CD4-positive, alpha-beta T cell treated with Interleukin-6 for 4 hours (primary cell): ENCODE data around the gene SFMBT1.

ENCODE experiments used
- DNase-seq: peaks from one replicate; pipeline ENCODE4 v3.0.0-alpha.2; 2020; ENCODE audit warnings: mixed read lengths

The SFMBT1 gene

GRCh38 chr3:52986938-52987337 lies 58.9 kb downstream of the SFMBT1 start:
- DNase-seq: no peak

GRCh38 chr3:52986049-52986448 lies 59.8 kb downstream of the SFMBT1 start:
- DNase-seq: no peak

- DNase-seq: no peak
Observed at GRCh38 chr3:52983828-52984227, 62.0 kb downstream of the SFMBT1 start.

- DNase-seq: peak; percentile 60
Observed at GRCh38 chr3:52983336-52983807, 62.5 kb downstream of the SFMBT1 start.

- DNase-seq: no peak
Observed at GRCh38 chr3:52982839-52983238, 63.0 kb downstream of the SFMBT1 start.

GRCh38 chr3:52979190-52979983 lies 66.5 kb downstream of the SFMBT1 start:
- no peak for DNase-seq

- no peak for DNase-seq
Observed at GRCh38 chr3:52978109-52978754, 67.6 kb downstream of the SFMBT1 start.

GRCh38 chr3:52973806-52974205 lies 72.1 kb downstream of the SFMBT1 start:
- DNase-seq: no peak

GRCh38 chr3:52971895-52972294 lies 74.0 kb downstream of the SFMBT1 start:
- DNase-seq: no peak

- DNase-seq: no peak
Observed at GRCh38 chr3:52967398-52967797, 78.5 kb downstream of the SFMBT1 start.

GRCh38 chr3:52962160-52962559 lies 83.7 kb downstream of the SFMBT1 start:
- DNase-seq: no peak

- no peak for DNase-seq
Observed at GRCh38 chr3:52959773-52960172, 86.1 kb downstream of the SFMBT1 start.

GRCh38 chr3:52939600-52939999 lies 106.3 kb downstream of the SFMBT1 start:
- no peak for DNase-seq

GRCh38 chr3:52934630-52935530 lies 111.0 kb downstream of the SFMBT1 start:
- DNase-seq: peak; percentile 67

GRCh38 chr3:52931889-52932288 lies 114.0 kb downstream of the SFMBT1 start:
- DNase-seq: no peak

GRCh38 chr3:52931328-52931727 lies 114.5 kb downstream of the SFMBT1 start:
- no peak for DNase-seq

GRCh38 chr3:52930748-52931147 lies 115.1 kb downstream of the SFMBT1 start:
- no peak for DNase-seq

- no peak for DNase-seq
Observed at GRCh38 chr3:52926554-52926953, 119.3 kb downstream of the SFMBT1 start.

GRCh38 chr3:52925405-52926313 lies 120.2 kb downstream of the SFMBT1 start:
- DNase-seq: no peak

GRCh38 chr3:52923963-52924362 lies 121.9 kb downstream of the SFMBT1 start:
- DNase-seq: no peak

- no peak for DNase-seq
Observed at GRCh38 chr3:52920841-52921240, 125.0 kb downstream of the SFMBT1 start.

GRCh38 chr3:52917044-52917443 lies 128.8 kb downstream of the SFMBT1 start:
- no peak for DNase-seq
